Stimulated activated naive B cell treated with anti-CD40 and anti-IgM and Interleukin-4, amounts not matched to agents 10 μg/mL and 1 μg/mL and 100 μg/mL, for 72 hours (primary cell): ENCODE measurements around the gene ETV1.

ENCODE experiments used
- ATAC-seq, 2 donors: fragments of 150-1000 bp; cut with Tn5 transposase; replicated peaks; 2 replicates each; pipeline ENCODE4 v1.10.0; 2021; ENCODE audit warnings: moderate library complexity in 1 of 2
- DNase-seq: peaks from one replicate; pipeline ENCODE4 v3.0.0; 2021
- H3K27ac Mint-ChIP-seq: one replicate; pipeline ENCODE4 v1.8.0; 2022; ENCODE audit warnings: mild to moderate bottlenecking, mixed read lengths
- H3K27me3 Mint-ChIP-seq, 2 donors: one replicate each; pipeline ENCODE4 v1.8.0; 2022; ENCODE audit warnings: mixed read lengths in 2 of 2
- H3K36me3 Mint-ChIP-seq, 2 donors: one replicate each; pipeline ENCODE4 v1.8.0; 2022; ENCODE audit warnings: mixed read lengths in 2 of 2, mild to moderate bottlenecking in 1 of 2
- H3K4me1 Mint-ChIP-seq, 2 donors: one replicate each; pipeline ENCODE4 v1.8.0; 2022; ENCODE audit warnings: mixed read lengths in 2 of 2, mild to moderate bottlenecking in 1 of 2
- H3K4me3 Mint-ChIP-seq, 2 donors: one replicate each; pipeline ENCODE4 v1.8.0; 2022; ENCODE audit warnings: mild to moderate bottlenecking in 2 of 2, mixed read lengths in 2 of 2, moderate library complexity in 1 of 2
- H3K9me3 Mint-ChIP-seq, 2 donors: one replicate each; pipeline ENCODE4 v1.8.0; 2022; ENCODE audit warnings: mixed read lengths in 2 of 2, mild to moderate bottlenecking in 1 of 2

ETV1 gene

DNA sequence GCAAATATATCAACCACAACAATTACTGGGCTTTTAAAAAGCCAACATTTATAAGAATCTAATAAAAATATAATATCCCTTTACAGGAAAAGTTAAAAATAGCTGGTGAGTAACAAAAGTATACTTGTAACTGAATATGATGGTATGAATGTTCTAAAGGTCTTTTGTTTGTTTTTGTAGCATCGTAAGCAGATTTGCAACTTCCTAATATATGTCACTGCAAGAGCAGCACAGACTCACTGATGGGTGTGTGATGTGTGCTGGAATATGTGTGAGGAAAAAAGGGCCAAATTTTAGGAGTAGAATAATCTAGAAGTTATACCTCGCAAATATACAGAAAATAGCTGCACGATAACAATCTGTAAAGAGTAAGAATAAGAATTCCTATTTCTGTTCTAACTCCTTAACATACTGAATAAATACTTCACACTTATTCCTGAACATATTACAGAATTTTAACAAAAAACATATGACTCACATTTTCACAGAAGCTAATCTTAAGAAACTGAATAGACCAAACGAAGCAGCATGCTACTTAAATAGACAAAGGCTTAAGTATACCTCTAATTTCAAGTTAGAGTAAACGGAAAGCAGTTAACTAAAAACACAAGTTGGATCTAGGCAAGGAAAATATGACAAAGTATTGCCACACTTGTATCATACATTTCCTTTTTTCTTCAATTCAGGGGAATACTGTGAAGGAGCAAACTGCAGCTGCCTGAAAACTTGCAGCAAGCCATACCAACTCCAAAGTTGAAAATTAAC is 9.6 kb downstream of the ETV1 start:
- ATAC-seq: no peak
- Mint-ChIP-seq H3K4me1 (no peaks in the 10 kb centered on the region), H3K27me3 (no peaks in the 10 kb centered on the region), H3K36me3 (no peaks in the 10 kb centered on the region), H3K4me3 (no peak overlapping the region), H3K27ac (no peak overlapping the region), H3K9me3 (no peaks in the 10 kb centered on the region)
- no peak for DNase-seq

GRCh38 chr7:13976594-13976993 is 12.9 kb downstream of the ETV1 start:
- Mint-ChIP-seq H3K9me3 (peaks cover 1 to 5% of the 10 kb centered on the region in 2 donors), H3K27ac (no peak overlapping the region), H3K27me3 (no peaks in the 10 kb centered on the region), H3K4me1 (no peaks in the 10 kb centered on the region), H3K4me3 (no peak overlapping the region), H3K36me3 (no peaks in the 10 kb centered on the region)
- ATAC-seq (no peak), DNase-seq (no peak)

DNA sequence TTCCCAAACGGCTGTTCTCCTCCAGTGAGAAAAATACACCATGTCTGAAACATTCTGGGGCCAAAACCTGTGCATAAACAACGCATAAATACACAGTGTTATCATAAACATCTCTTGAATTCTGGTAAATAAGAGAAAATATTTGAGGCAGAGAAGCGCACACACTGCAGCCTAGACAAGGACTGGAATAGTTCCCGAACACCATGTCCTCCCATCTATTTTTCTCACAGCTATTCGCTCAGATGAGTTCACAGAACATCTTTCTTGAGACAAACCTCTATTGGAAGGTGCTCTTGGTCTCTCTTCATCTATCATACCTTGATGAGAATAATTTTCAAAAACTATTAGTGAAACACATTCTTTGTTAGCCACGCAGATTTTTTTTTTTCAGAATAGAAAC is 24.4 kb downstream of the ETV1 start:
- no peaks in the 10 kb centered on the region for H3K36me3 Mint-ChIP-seq
- DNase-seq (no peak), ATAC-seq (no peak)
- H3K27ac Mint-ChIP-seq: no peak overlapping the region
- peaks cover 0 to 1% of the 10 kb centered on the region in 2 donors for H3K9me3 Mint-ChIP-seq
- no peaks in the 10 kb centered on the region for H3K27me3 Mint-ChIP-seq
- no peak overlapping the region for H3K4me3 Mint-ChIP-seq
- H3K4me1 Mint-ChIP-seq: no peaks in the 10 kb centered on the region

DNA sequence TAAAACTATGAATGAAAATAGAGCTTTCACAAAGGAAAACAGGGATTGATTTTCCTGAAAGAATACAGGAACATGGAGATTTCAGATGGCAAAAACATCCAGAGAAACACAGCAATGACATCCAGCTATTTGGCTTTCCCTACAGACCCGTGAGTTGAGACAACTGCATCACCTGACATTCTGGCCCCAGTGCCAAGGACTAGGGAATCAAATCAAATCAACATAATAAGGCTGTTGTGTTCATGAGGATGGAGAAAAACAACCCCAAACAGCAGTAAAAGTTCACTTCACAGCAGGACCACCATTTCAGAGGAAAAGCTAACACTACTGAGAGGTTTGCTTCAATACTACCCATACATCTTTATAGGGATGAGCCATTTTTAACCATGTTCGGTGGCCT is 25.5 kb downstream of the ETV1 start:
- no peaks in the 10 kb centered on the region for H3K27me3 Mint-ChIP-seq
- H3K27ac Mint-ChIP-seq: no peak overlapping the region
- no peaks in the 10 kb centered on the region for H3K36me3 Mint-ChIP-seq
- H3K4me1 Mint-ChIP-seq: no peaks in the 10 kb centered on the region
- no peak overlapping the region for H3K4me3 Mint-ChIP-seq
- no peak for DNase-seq
- no peak for ATAC-seq
- H3K9me3 Mint-ChIP-seq: peaks cover 0 to 1% of the 10 kb centered on the region in 2 donors

DNA sequence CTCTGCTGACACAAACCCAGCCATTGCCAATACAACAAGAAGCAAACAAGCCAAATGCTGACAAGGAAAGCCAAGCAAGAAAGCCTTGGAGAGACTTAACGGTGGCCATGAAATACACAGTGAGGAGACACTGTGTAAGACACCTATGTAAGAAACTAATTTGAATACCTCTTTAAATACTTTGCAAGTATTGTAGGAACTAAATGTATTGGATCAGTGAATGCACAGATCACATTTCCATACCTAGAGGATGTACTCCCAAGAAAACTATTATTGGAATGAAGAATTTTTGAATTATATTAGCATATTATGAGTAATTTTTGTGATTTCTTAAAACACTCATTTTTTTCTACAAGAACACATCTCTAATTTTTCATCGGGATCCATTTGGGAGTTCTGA is 34.0 kb downstream of the ETV1 start:
- H3K4me1 Mint-ChIP-seq: no peaks in the 10 kb centered on the region
- no peaks in the 10 kb centered on the region for H3K9me3 Mint-ChIP-seq
- no peak overlapping the region for H3K4me3 Mint-ChIP-seq
- H3K27ac Mint-ChIP-seq: no peak overlapping the region
- ATAC-seq (no peak), DNase-seq (no peak)
- H3K27me3 Mint-ChIP-seq: no peaks in the 10 kb centered on the region
- H3K36me3 Mint-ChIP-seq: no peaks in the 10 kb centered on the region

DNA sequence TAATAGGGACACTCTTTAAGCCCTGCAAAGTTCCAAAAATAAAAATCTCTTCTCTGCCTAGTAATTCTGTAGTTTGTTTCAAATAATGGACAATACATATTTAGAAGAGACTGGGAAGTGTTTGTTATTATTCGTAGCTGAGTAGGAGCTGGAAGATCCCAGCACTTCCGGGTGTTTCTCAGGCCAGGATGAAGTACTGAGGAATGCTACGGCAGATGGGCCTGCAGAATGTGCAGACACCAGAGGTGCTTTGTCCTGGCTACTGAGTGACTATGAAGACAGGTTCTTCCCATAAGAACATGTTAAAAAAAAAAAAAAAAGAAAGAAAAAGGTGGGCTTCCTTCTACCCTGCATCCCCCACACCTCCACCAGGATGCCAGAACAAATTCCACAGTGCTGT is 36.1 kb downstream of the ETV1 start:
- Mint-ChIP-seq H3K36me3 (no peaks in the 10 kb centered on the region), H3K27ac (no peak overlapping the region), H3K4me1 (no peaks in the 10 kb centered on the region), H3K9me3 (no peaks in the 10 kb centered on the region), H3K4me3 (no peak overlapping the region), H3K27me3 (no peaks in the 10 kb centered on the region)
- ATAC-seq: no peak
- no peak for DNase-seq

- no peak for DNase-seq
- Mint-ChIP-seq H3K9me3 (no peaks in the 10 kb centered on the region), H3K27me3 (no peaks in the 10 kb centered on the region), H3K36me3 (no peaks in the 10 kb centered on the region), H3K4me1 (no peaks in the 10 kb centered on the region), H3K4me3 (no peak overlapping the region), H3K27ac (no peak overlapping the region)
- no peak for ATAC-seq
Observed at GRCh38 chr7:13952921-13953320, 36.5 kb downstream of the ETV1 start.

DNA sequence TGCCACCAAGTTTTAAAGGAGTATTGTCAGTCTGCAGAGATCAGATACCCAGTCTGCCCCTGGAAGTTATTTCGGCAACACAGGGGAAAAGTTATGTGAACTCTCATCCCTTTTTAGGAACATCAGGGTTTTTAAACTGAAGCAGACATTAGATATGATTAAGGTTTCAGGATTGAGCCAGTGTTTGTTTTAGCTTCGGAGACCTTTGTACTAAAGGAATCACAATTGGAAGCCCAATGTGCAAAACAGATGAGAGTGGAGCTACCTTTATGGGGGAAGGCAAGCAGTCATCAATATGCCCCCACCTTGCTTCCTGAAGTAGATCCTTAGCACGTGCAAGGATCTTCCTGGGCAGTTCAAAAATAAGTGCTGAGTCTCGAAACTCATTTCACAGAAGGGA is 39.5 kb downstream of the ETV1 start:
- no peaks in the 10 kb centered on the region for H3K27me3 Mint-ChIP-seq
- H3K4me3 Mint-ChIP-seq: no peak overlapping the region
- no peaks in the 10 kb centered on the region for H3K4me1 Mint-ChIP-seq
- DNase-seq: no peak
- no peak overlapping the region for H3K27ac Mint-ChIP-seq
- no peak for ATAC-seq
- H3K36me3 Mint-ChIP-seq: no peaks in the 10 kb centered on the region
- no peaks in the 10 kb centered on the region for H3K9me3 Mint-ChIP-seq

DNA sequence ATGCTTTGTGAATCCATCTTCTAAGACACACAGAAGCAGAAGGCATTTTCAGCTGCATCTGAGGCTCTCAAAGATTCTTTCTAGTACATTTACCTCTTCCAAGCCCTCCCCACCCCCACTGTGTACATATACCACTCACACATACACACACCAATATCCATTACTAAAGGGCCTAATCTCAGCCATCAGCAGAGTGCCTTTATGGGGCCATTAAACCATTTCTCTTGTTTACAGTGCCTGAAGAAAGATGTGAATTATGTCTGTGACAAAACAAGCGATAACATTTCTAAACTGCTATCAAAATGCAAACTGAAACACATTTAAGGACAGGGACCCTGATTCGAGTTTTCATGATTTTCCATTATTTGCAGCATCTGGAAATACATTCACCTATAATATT is 40.0 kb downstream of the ETV1 start:
- no peak for ATAC-seq
- no peak overlapping the region for H3K4me3 Mint-ChIP-seq
- H3K36me3 Mint-ChIP-seq: no peaks in the 10 kb centered on the region
- no peak overlapping the region for H3K27ac Mint-ChIP-seq
- H3K9me3 Mint-ChIP-seq: no peaks in the 10 kb centered on the region
- H3K27me3 Mint-ChIP-seq: no peaks in the 10 kb centered on the region
- DNase-seq: no peak
- H3K4me1 Mint-ChIP-seq: no peaks in the 10 kb centered on the region

DNA sequence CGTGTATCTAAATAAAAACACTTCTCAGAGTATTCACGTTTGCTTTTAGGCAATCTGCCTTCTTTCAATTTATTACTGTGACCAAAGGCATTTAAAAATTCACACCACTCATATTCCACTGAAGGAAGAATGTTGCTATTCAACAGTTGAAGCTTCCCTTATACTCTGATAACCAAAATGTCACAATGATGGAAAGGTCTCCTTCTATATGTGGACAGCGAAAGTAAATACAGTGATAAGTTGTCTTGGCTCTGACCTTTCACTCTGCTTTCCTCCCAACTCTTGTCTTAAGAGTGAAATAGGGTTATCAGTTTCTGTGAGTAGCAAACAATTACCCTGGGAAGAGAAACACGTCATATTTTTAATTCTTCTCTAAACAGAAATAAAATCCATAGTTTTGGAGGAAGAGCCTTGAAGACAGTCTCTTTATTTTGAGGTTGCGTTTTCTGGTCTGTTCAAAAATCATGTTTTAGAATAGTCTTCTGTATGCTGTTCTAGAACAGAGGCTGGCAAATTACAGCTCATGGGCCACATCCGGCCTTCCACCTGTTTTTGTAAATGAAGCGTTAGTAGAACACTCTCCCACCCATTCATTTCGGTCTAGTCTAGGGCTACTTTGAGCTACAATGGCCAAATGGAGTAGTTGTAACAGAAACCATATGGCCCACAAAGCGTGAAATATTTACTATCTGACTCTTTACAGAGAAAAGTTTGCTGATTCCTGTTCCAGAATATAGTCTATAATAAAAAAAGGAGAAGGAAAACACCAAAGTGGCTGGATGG is 41.3 kb downstream of the ETV1 start:
- no peaks in the 10 kb centered on the region for H3K36me3 Mint-ChIP-seq
- no peak for DNase-seq
- no peaks in the 10 kb centered on the region for H3K27me3 Mint-ChIP-seq
- no peaks in the 10 kb centered on the region for H3K4me1 Mint-ChIP-seq
- no peak overlapping the region for H3K4me3 Mint-ChIP-seq
- ATAC-seq: no peak
- H3K27ac Mint-ChIP-seq: no peak overlapping the region
- H3K9me3 Mint-ChIP-seq: peaks cover 0 to 4% of the 10 kb centered on the region in 2 donors

DNA sequence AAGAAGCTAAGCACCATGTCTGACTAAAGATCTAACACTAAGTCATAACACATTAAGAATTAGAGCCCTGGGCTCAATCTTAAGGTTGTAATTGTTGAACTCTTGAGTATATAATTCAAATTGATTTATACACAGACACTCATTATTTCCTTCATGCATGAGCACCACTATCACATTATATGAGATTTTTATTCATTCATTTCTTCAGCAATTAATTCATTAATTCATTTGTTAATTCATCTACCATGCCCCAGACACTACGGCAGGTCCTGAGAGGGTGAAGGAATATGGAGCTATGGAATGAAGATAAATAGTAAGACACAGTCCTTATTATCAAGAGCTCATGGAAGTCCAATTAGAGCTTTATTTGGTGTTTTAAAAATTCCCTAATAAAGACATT is 41.9 kb downstream of the ETV1 start:
- no peaks in the 10 kb centered on the region for H3K27me3 Mint-ChIP-seq
- ATAC-seq (no peak), DNase-seq (no peak)
- H3K36me3 Mint-ChIP-seq: no peaks in the 10 kb centered on the region
- H3K4me1 Mint-ChIP-seq: no peaks in the 10 kb centered on the region
- no peak overlapping the region for H3K4me3 Mint-ChIP-seq
- no peak overlapping the region for H3K27ac Mint-ChIP-seq
- H3K9me3 Mint-ChIP-seq: peaks cover 0 to 4% of the 10 kb centered on the region in 2 donors

- H3K4me3 Mint-ChIP-seq: no peak overlapping the region
- no peaks in the 10 kb centered on the region for H3K4me1 Mint-ChIP-seq
- no peaks in the 10 kb centered on the region for H3K27me3 Mint-ChIP-seq
- peaks cover 0 to 6% of the 10 kb centered on the region in 2 donors for H3K9me3 Mint-ChIP-seq
- H3K36me3 Mint-ChIP-seq: no peaks in the 10 kb centered on the region
- H3K27ac Mint-ChIP-seq: no peak overlapping the region
- ATAC-seq (no peak), DNase-seq (no peak)
Observed at GRCh38 chr7:13946181-13946580, 43.3 kb downstream of the ETV1 start.

DNA sequence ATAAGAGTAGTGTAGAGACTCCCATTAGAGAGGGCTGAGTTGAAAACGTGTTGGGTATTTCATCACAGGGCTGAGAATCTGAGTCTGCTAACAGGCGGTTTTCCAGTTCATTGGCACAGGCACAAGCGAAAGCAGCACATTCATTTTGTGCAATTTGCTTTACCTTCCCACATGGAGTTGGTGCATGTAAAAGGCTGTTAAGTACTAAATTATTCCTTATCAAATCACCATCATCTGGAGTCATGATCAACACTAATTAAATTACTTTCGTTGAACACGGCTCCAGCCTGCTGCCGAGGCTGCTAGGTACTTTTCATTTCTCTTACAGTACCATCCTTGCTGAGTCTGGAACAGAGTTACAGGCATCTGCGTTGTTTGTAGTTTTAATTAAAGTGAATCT is 43.8 kb downstream of the ETV1 start:
- H3K9me3 Mint-ChIP-seq: peaks cover 0 to 6% of the 10 kb centered on the region in 2 donors
- no peaks in the 10 kb centered on the region for H3K4me1 Mint-ChIP-seq
- DNase-seq (no peak), ATAC-seq (no peak)
- H3K36me3 Mint-ChIP-seq: no peaks in the 10 kb centered on the region
- no peak overlapping the region for H3K4me3 Mint-ChIP-seq
- H3K27me3 Mint-ChIP-seq: no peaks in the 10 kb centered on the region
- H3K27ac Mint-ChIP-seq: no peak overlapping the region

DNA sequence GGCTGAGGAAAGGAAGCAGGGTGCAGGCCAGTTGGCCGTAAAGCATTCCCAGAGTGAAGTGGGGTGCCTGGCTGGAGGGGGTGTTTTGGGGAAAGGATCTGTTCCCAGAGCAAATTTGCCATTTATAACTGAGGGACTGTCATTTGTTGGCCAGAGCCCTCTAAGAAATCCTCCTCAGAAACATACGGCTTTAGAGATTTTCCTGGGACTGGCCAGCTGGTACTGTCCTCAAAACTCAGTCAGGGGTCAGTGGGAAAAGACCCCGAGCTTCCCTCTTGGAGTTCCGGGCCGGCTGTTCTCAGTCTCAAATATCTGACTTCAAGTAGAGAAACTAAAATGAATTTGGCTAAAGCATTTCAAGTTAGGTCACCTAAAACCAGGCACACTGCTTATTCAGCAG is 55.9 kb downstream of the ETV1 start:
- no peaks in the 10 kb centered on the region for H3K27me3 Mint-ChIP-seq
- H3K9me3 Mint-ChIP-seq: no peaks in the 10 kb centered on the region
- H3K36me3 Mint-ChIP-seq: no peaks in the 10 kb centered on the region
- ATAC-seq (no peak), DNase-seq (no peak)
- no peak overlapping the region for H3K4me3 Mint-ChIP-seq
- no peaks in the 10 kb centered on the region for H3K4me1 Mint-ChIP-seq
- no peak overlapping the region for H3K27ac Mint-ChIP-seq

DNA sequence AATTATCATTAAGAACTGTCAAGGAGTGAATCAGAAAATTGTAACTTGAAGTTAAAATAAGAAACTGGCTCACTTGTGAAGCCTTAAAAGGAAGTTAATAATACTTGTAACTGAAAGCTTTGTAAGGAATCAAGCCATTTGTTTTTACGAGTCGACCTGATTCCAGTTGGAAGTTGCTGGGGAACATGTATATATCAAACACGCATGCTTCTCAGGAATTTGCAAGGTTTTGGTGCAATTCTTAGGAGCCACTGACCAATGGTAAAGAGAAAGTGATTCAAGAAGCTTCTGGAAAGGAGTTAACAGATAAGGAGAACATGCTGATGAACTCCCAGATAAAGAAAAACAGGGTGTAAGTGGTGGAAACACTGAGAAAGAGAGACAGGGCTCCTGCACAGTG is 56.4 kb downstream of the ETV1 start:
- Mint-ChIP-seq H3K9me3 (no peaks in the 10 kb centered on the region), H3K36me3 (no peaks in the 10 kb centered on the region), H3K27ac (no peak overlapping the region), H3K27me3 (no peaks in the 10 kb centered on the region), H3K4me1 (no peaks in the 10 kb centered on the region), H3K4me3 (no peak overlapping the region)
- no peak for ATAC-seq
- no peak for DNase-seq
